SH-SY5Y (cell line): ENCODE measurements around the gene ARMC3.

ENCODE experiments used
- GATA2 ChIP-seq: IDR thresholded peaks from 2 replicates; pipeline ENCODE4 v1.6.1; 2011; ENCODE audit warnings: mild to moderate bottlenecking, low read depth, low read length
- GATA3 ChIP-seq: IDR thresholded peaks from 2 replicates; pipeline ENCODE4 v1.6.1; 2011; ENCODE audit warnings: low read depth, mild to moderate bottlenecking, low read length, moderate library complexity

DNA sequence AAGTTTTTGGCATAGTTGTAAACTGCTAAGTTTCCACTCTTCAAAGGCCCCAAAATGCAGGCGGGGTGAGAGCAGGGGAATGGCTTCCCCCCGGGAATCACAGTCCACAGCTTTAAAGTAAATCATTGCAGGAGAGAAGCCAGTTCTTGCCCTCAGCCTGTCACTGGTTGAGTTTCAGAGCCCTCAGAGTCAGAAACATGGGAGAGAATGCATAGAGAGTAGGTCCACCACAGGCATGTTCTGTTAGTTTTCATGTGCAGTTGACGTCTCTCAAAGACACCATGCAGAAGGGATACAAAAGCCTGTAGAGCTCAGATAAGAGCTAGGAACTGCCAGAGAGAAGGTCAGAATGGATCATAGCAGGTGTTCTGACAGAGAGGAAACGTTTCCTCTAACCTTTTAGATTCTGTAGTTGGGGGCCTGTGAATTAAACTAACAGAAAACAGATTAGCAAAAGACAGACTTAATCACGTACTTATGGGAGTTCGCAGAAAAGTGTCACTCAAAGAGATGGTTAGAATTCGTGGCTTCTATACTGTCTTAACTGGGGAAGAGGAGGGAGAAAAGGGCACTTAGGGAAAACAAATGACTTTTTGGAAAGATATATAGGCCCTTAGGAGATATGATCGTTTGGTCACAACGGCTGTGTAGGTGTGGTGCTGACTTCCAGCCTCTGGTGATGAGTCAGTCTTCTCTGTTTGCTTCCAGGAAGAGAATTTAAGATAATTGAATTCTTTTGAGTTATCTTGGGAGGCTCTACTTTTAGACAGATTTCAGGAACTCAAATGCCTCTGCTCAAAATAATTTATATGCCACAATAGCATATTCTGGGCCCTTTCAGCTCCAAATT lies 119.6 kb downstream of the ARMC3 start:
- TF ChIP-seq GATA2, result no peak
- no peak for TF ChIP-seq GATA3
